ENCODE data around the gene MITF.
"Not testable (repeated sequence)": the region's sequence is repeated elsewhere in the genome, so short reads cannot be mapped to it uniquely, and the experiment has no call there.

MITF gene

GRCh38 chr3:69791106-69791505 is 51.8 kb downstream of the MITF start:
- DNase-seq (ENCODE audit: low read depth), result no peak

- DNase-seq (ENCODE audit: low read depth), result no peak
Observed at GRCh38 chr3:69791919-69792399, 52.7 kb downstream of the MITF start.

- not testable (repeated sequence) for DNase-seq (ENCODE audit: low read depth)
Observed at GRCh38 chr3:69796126-69796525, 56.9 kb downstream of the MITF start.

- DNase-seq (ENCODE audit: low read depth), result no peak
Observed at GRCh38 chr3:69803681-69804270, 64.5 kb downstream of the MITF start.

DNA sequence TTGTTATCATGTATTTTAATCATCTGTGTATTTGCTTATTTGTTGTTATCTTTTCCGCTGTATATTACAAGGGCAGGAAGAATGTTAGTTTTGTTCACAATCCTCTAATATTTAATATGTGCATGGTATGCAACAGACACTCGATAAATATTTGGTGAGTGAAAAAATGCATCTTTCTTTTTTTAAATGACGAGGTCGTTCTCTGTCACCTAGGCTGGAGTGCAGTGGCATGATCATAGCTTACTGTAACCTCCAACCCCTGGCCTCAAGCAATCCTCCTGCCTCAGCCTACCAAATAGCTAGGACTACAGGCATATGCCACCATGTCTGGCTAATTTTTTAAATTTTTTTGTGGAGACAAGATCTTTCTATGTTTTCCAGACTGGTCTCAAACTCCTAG is 66.2 kb downstream of the MITF start:
- DNase-seq (ENCODE audit: low read depth), result no peak

DNA sequence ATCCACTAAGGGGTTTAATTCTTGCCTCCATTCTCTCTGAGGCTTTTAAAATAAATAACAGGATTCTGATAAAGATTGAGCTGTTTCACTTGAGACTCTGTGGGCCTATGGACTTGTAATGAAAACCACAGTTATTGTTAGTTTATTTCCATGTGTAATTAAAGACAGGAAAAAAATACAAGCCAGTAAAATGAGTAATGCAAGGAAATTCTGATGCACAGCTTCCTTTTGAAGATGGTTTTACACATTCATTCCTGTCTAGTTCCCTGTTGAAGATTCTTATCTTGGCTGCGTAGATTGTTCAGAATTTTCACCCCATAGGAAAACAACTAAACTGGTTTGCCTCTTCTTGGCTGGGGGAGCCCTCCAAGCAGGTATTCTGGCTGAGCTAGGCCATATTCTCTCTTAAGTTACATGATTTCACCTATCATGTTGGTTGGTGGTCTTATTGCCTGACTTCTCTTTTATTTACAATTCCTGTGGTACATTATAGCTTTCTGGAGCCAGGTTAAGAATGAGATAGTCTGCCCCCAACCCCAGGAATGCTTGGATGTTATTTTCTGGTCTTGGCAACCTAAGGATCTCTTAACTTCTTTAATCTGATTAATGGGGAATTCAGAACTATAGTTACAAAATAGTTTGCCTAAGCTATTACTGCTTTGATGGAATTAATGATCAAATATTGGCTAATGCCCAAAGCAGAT is 67.6 kb downstream of the MITF start:
- DNase-seq (ENCODE audit: low read depth), result no peak

GRCh38 chr3:69807674-69808073 is 68.4 kb downstream of the MITF start:
- DNase-seq (ENCODE audit: low read depth), result no peak

DNA sequence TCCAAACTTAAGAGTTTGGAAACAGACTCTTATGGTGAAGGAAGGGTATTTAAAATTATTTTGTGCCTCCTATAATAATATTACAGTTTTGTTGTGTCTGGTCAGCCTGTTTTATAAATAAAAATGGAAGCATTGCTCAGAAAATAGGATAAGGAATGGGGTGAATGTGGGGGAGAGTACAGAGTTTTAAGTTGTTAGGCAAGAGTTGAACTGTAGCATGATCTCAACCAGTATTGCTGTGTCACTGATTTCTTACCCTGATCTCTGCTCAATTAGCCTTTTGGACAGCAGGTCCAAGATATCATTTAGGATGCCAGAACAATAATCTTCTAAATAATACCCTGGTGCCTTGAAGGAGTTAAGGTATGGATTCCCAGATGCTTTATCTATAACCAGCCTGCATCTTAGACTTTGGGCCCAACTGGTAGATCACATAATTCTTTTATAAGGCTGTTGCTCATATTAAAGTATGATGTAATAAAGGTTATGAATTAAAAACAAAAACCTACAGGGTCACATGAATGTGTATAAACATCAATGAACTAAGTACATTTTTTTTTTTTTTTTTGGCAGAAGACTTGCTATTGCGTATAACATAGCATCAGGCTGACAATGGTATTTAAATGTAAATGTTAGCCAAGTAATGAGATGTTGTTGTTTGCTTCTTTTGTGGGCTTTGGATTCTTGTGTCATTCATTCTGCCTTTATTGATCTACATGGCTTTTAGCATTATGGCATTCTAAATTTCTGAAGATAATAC is 70.0 kb downstream of the MITF start:
- DNase-seq (ENCODE audit: low read depth), result no peak

DNA sequence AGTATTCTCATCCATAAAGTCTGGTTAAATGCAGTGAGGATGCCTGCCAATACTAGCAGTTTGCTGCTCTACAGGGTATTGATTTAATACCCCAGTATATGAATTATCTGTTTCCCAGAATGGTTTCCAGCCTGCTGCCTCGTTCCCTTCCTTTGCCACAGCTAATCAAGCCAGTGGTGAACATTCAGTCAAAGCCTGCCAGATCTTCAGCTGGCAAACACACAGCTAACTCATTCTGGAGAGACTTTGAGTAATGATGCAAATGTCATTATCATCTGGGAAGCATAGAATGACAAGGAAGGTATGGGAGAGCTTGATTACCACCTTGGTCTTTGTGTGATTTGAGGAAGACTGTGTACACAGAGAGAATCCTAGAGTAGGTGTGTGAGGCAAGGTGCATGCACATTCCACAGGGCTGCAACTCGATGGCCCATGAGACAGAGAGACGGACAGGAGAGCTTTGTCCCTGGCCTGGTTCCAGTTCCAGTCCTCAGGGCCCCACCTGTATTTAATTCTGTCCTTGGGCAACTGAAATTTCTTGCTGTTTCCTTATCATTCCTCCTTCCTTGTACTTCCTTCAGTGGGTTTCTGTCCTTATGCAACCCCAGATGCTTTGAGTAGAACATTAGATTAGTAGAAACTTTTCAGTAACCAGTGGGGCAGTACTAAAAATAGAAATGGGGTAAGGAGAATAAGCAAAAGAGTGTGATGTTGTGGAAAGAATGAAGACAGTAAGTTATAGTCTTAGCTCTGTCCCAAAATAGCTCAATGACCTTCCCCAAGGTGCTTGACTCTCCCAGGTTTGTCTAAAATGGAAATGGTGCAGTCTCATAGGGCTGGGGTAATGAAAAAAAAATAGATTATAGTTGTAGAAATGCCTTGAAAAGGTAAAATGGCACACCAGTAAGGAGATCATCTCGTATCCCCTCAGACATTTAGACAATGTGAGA is 72.5 kb downstream of the MITF start:
- DNase-seq (ENCODE audit: low read depth), result no peak

DNA sequence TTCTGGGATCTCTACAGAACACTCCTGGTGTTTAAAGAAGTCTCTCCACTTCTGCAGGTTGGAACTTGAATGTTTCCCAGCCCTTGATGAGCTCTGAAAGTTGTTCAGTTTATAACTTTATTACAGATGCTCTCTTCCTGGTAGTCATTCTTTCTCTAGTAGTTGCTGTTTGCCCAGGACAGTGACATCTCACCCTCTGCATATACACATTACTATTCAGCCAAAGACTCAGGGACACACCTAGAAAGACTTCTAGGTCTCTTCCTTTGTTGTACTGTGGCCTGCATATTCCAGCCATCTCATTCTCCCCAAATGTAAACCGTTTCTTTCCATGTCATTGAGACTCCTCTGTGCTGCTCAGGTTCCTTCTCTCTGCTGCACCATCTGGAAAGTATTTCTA is 76.7 kb downstream of the MITF start:
- DNase-seq (ENCODE audit: low read depth), result no peak

DNA sequence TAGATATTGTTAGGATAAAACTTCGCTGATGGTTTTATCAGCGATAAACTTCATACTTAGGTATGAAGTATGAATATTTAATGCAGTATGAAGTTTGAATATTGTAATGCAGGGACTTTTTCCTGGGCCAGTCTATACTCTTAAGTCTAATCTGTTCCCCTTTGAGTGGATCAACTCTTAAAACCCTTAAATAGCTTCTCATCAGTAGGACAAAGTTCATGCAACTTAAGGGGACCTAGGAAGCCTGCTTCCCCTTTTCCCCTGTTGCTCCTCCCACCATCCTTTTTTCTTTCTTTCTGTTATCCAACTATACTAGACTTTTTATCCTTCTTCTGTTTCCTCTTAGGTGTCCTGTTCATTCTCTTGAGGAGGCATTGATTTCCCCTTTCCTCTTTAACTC is 78.7 kb downstream of the MITF start:
- no peak for DNase-seq (ENCODE audit: low read depth)

- DNase-seq (ENCODE audit: low read depth), result no peak
Observed at GRCh38 chr3:69819282-69819681, 80.0 kb downstream of the MITF start.

DNA sequence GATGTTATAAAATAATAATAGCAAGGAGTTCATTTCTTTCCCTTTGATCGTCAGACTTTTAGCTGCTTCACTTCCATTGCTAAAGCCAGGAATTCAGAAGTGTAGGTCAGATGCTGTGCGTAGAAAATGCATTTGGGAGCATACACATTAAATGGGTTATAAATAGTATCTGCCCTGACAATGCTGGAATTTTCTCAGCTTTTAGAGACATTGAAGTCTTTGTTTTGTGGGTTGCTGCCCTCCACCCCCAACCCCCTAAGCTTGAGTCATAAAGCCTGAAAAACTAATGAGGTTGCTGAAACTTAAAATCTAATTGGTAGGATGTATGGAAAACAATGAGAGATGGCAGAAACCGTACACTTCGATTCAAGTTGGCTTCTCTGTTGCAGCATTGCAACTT is 81.9 kb downstream of the MITF start:
- no peak for DNase-seq (ENCODE audit: low read depth)

DNA sequence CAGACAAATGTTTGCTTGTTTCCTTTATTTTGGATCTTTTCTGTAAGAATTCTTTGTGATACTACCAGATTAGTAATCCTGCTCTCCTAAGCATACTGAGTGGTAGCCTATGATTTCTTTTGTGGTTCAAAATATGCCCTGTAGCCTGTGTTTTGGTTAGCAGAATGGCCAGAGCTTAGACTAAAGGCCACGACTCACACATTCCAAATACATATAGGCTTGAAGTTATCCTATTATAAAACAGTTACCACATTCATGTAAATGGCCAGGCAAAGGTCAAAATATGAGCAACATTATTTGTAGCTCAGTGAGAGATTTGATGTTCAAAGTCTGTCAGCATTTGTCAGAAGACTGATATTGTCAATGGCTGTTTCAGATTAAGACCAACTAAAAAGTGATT is 84.5 kb downstream of the MITF start:
- no peak for DNase-seq (ENCODE audit: low read depth)

- DNase-seq (ENCODE audit: low read depth), result no peak
Observed at GRCh38 chr3:69825446-69825845, 86.2 kb downstream of the MITF start.

GRCh38 chr3:69827127-69827526 is 87.9 kb downstream of the MITF start:
- DNase-seq (ENCODE audit: low read depth), result no peak

DNA sequence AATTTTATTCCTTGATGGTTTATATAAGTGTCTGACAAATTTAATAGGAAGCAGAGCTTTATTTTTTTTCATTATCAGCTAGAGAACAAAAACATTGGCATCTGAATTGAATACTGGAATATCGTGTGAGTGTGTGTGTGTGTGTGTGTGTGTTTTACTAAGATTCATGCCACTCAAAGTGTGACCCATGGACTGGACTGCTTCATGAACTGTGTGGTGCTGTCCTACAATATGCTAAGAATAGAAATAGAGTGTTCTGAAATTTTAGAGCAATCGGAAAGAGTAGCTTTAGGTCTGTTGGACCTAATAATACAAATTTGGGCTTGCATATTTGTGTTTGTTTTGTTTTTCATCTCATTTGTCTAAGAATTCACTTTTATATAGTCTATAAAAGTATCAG is 89.6 kb downstream of the MITF start:
- no peak for DNase-seq (ENCODE audit: low read depth)

GRCh38 chr3:69830147-69830546 is 90.9 kb downstream of the MITF start:
- DNase-seq (ENCODE audit: low read depth), result no peak

GRCh38 chr3:69831737-69832136 is 92.5 kb downstream of the MITF start:
- no peak for DNase-seq (ENCODE audit: low read depth)

GRCh38 chr3:69833591-69833990 is 94.3 kb downstream of the MITF start:
- DNase-seq (ENCODE audit: low read depth), result no peak

GRCh38 chr3:69838217-69838616 is 99.0 kb downstream of the MITF start:
- DNase-seq (ENCODE audit: low read depth), result no peak

All from stimulated activated CD8-positive, alpha-beta memory T cell treated with anti-CD3 and anti-CD28 coated beads, Interleukin-4, amount 100 ng/mL, for 24 hours (primary cell).